ENCODE measurements around the gene GMPPA.

DNA sequence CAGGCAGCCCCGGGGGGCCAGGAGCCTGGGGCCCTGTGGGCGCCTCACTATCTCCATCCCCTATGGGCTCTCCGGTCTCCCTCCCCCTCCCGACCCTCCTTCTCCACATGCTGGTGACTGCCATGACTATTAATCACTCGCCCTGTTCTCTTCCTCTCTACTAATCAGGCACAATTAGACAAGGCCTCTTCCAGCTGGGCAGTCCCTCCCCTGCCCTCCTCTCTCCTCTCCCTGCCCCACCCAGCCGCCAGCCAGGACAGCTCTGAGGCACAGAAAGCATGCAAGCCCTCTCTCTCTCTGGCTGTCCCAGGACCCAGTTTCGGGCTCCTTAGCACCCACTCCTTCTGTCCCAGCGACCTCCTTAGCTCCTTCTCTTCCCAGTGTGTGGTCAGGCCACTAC is 21.4 kb downstream of the GMPPA start:
- TF ChIP-seq, protein P1, sequence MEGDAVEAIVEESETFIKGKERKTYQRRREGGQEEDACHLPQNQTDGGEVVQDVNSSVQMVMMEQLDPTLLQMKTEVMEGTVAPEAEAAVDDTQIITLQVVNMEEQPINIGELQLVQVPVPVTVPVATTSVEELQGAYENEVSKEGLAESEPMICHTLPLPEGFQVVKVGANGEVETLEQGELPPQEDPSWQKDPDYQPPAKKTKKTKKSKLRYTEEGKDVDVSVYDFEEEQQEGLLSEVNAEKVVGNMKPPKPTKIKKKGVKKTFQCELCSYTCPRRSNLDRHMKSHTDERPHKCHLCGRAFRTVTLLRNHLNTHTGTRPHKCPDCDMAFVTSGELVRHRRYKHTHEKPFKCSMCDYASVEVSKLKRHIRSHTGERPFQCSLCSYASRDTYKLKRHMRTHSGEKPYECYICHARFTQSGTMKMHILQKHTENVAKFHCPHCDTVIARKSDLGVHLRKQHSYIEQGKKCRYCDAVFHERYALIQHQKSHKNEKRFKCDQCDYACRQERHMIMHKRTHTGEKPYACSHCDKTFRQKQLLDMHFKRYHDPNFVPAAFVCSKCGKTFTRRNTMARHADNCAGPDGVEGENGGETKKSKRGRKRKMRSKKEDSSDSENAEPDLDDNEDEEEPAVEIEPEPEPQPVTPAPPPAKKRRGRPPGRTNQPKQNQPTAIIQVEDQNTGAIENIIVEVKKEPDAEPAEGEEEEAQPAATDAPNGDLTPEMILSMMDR (IDR thresholded peaks at IDR 0.05), result no peak
- TF ChIP-seq POLR2A (IDR thresholded peaks at IDR 0.05), result no peak

Measured in thyroid gland (tissue), 4 donors.